HG03045 (cell line): ENCODE measurements around the gene PRKCA.

Experiments used
- ATAC-seq: cut with Tn5 transposase; IDR thresholded peaks from one replicate; pipeline ENCODE4 v1.9.1; 2021; ENCODE audit warnings: mild to moderate bottlenecking, moderate library complexity; ENCODE audit not compliant: unreplicated experiment

PRKCA gene

GRCh38 chr17:66842959-66843358 is 540.5 kb downstream of the PRKCA start:
- ATAC-seq = no peak

- no peak for ATAC-seq
Measured at GRCh38 chr17:66843627-66844026, 541.2 kb downstream of the PRKCA start.

- ATAC-seq = no peak
Measured at GRCh38 chr17:66847704-66848103, 545.3 kb downstream of the PRKCA start.

- no peak for ATAC-seq
Measured at GRCh38 chr17:66848496-66848895, 546.1 kb downstream of the PRKCA start.

GRCh38 chr17:66849032-66849655 is 546.7 kb downstream of the PRKCA start:
- no peak for ATAC-seq

- ATAC-seq = no peak
Measured at GRCh38 chr17:66849851-66850580, 547.6 kb downstream of the PRKCA start.

- ATAC-seq = no peak
Measured at GRCh38 chr17:66850692-66851091, 548.3 kb downstream of the PRKCA start.

GRCh38 chr17:66855204-66855603 is 552.8 kb downstream of the PRKCA start:
- ATAC-seq = no peak

GRCh38 chr17:66858226-66859083 is 556.0 kb downstream of the PRKCA start:
- no peak for ATAC-seq

GRCh38 chr17:66859353-66859752 is 556.9 kb downstream of the PRKCA start:
- ATAC-seq = no peak

- ATAC-seq = no peak
Measured at GRCh38 chr17:66860204-66860603, 557.8 kb downstream of the PRKCA start.
